NT2/D1 (cell line): ENCODE results near the gene HPS1.
A peak's percentile ranks its signal among the peaks of the same experiment; 100 is the strongest.

ENCODE experiments used
- DNase-seq: peaks from one replicate; pipeline ENCODE4 v3.0.0-alpha.2; 2011; ENCODE audit warnings: low read depth, low spot score
- H3K27me3 ChIP-seq: 2 replicates; pipeline ENCODE4 v1.6.0; 2011; ENCODE audit warnings: mild to moderate bottlenecking; ENCODE audit not compliant: insufficient read length, insufficient read depth
- H3K36me3 ChIP-seq: 2 replicates; pipeline ENCODE4 v1.6.1; 2011; ENCODE audit warnings: mild to moderate bottlenecking, low read length, mixed read lengths; ENCODE audit not compliant: insufficient read depth, insufficient read length
- H3K4me1 ChIP-seq: 2 replicates; pipeline ENCODE4 v1.5.1; 2011; ENCODE audit not compliant: insufficient read depth, insufficient read length
- H3K4me3 ChIP-seq: 2 replicates; pipeline ENCODE4 v1.5.1; 2011; ENCODE audit warnings: low read depth; ENCODE audit not compliant: insufficient read length
- H3K9ac ChIP-seq: 2 replicates; pipeline ENCODE4 v1.6.0; 2011; ENCODE audit warnings: low read depth; ENCODE audit not compliant: insufficient read length
- H3K9me3 ChIP-seq: 2 replicates; pipeline ENCODE4 v1.5.1; 2011; ENCODE audit warnings: mild to moderate bottlenecking, low read length; ENCODE audit not compliant: insufficient read depth
- SUZ12 ChIP-seq: IDR thresholded peaks from 2 replicates; pipeline ENCODE4 v1.6.1; 2011; ENCODE audit not compliant: insufficient read length, insufficient read depth; ENCODE audit errors: extremely low read depth
- YY1 ChIP-seq: IDR thresholded peaks from 2 replicates; pipeline ENCODE4 v1.6.1; 2011; ENCODE audit not compliant: insufficient read length, insufficient read depth
- ZNF274 ChIP-seq: IDR thresholded peaks from 2 replicates; pipeline ENCODE4 v1.6.1; 2011; ENCODE audit warnings: mild to moderate bottlenecking, low read depth, low read length

Gene HPS1

GRCh38 chr10:98431016-98431415, 15.7 kb downstream of the HPS1 start:
- H3K9ac ChIP-seq: no peak overlapping the region
- H3K4me3 ChIP-seq: no peak overlapping the region
- peaks cover 53% of the 10 kb centered on the region for H3K36me3 ChIP-seq
- no peak for TF ChIP-seq ZNF274
- TF ChIP-seq YY1: no peak
- TF ChIP-seq SUZ12: no peak
- H3K4me1 ChIP-seq: no peaks in the 10 kb centered on the region
- no peak for DNase-seq
- no peaks in the 10 kb centered on the region for H3K27me3 ChIP-seq
- H3K9me3 ChIP-seq: peaks cover 11% of the 10 kb centered on the region; the same call in 1 of the 2 replicates

- Histone ChIP-seq H3K9ac (no peak overlapping the region), H3K27me3 (no peaks in the 10 kb centered on the region), H3K4me3 (no peak overlapping the region), H3K9me3 (peaks cover 11% of the 10 kb centered on the region; the same call in 1 of the 2 replicates), H3K4me1 (no peaks in the 10 kb centered on the region), H3K36me3 (peaks cover 50% of the 10 kb centered on the region)
- TF ChIP-seq SUZ12 (no peak), YY1 (no peak), ZNF274 (no peak)
- no peak for DNase-seq
These were observed 16.3 kb downstream of the HPS1 start for GRCh38 chr10:98430427-98430826.

GRCh38 chr10:98429320-98430072, 17.2 kb downstream of the HPS1 start:
- TF ChIP-seq ZNF274: no peak
- no peak for TF ChIP-seq YY1
- no peak for TF ChIP-seq SUZ12
- Histone ChIP-seq H3K36me3 (peaks cover 42% of the 10 kb centered on the region), H3K27me3 (no peaks in the 10 kb centered on the region), H3K9ac (no peak overlapping the region), H3K9me3 (peaks cover 11% of the 10 kb centered on the region; the same call in 1 of the 2 replicates), H3K4me1 (no peaks in the 10 kb centered on the region), H3K4me3 (no peak overlapping the region)
- no peak for DNase-seq

GRCh38 chr10:98427011-98427515, 19.7 kb downstream of the HPS1 start:
- H3K27me3 ChIP-seq: no peaks in the 10 kb centered on the region
- H3K36me3 ChIP-seq: peaks cover 42% of the 10 kb centered on the region
- TF ChIP-seq SUZ12: no peak
- TF ChIP-seq ZNF274: no peak
- TF ChIP-seq YY1: no peak
- peaks cover 2% of the 10 kb centered on the region; the same call in 1 of the 2 replicates for H3K9me3 ChIP-seq
- H3K9ac ChIP-seq: no peak overlapping the region
- H3K4me1 ChIP-seq: no peaks in the 10 kb centered on the region
- H3K4me3 ChIP-seq: no peak overlapping the region
- DNase-seq: no peak

GRCh38 chr10:98425511-98426352, 21.0 kb downstream of the HPS1 start:
- no peak for TF ChIP-seq SUZ12
- TF ChIP-seq YY1: no peak
- TF ChIP-seq ZNF274: no peak
- H3K27me3 ChIP-seq: no peaks in the 10 kb centered on the region
- DNase-seq: peak; percentile 36

GRCh38 chr10:98424295-98425254, 22.2 kb downstream of the HPS1 start:
- no peak for TF ChIP-seq SUZ12
- Histone ChIP-seq H3K4me1 (peaks cover 2% of the 10 kb centered on the region), H3K9ac (no peak overlapping the region), H3K4me3 (no peak overlapping the region), H3K36me3 (peaks cover 25% of the 10 kb centered on the region), H3K9me3 (no peaks in the 10 kb centered on the region), H3K27me3 (no peaks in the 10 kb centered on the region)
- DNase-seq: no peak

More at GRCh38 chr10:98425511-98426352, 21.0 kb downstream of the HPS1 start:
- H3K4me1 ChIP-seq: no peaks in the 10 kb centered on the region
- H3K4me3 ChIP-seq: no peak overlapping the region
- no peak overlapping the region for H3K9ac ChIP-seq
- H3K36me3 ChIP-seq: peaks cover 31% of the 10 kb centered on the region
- no peaks in the 10 kb centered on the region for H3K9me3 ChIP-seq

GRCh38 chr10:98423691-98424120, 23.0 kb downstream of the HPS1 start:
- H3K4me1 ChIP-seq: peaks cover 3% of the 10 kb centered on the region
- no peak overlapping the region for H3K4me3 ChIP-seq
- no peak for TF ChIP-seq SUZ12
- TF ChIP-seq YY1: no peak
- no peak for TF ChIP-seq ZNF274
- peaks cover 29% of the 10 kb centered on the region for H3K36me3 ChIP-seq
- no peak overlapping the region for H3K9ac ChIP-seq
- no peaks in the 10 kb centered on the region for H3K9me3 ChIP-seq
- no peaks in the 10 kb centered on the region for H3K27me3 ChIP-seq
- no peak for DNase-seq
